ENCODE data around the gene TMEM109. TPM values are rescaled to one million over a fixed set of nuclear protein-coding genes. Genes with fewer than 3 reads are reported as not detected.

The TMEM109 gene
- total RNA-seq, 4 donors from 2014 or later: 79.6 to 150 (median 88.7) TPM

DNA sequence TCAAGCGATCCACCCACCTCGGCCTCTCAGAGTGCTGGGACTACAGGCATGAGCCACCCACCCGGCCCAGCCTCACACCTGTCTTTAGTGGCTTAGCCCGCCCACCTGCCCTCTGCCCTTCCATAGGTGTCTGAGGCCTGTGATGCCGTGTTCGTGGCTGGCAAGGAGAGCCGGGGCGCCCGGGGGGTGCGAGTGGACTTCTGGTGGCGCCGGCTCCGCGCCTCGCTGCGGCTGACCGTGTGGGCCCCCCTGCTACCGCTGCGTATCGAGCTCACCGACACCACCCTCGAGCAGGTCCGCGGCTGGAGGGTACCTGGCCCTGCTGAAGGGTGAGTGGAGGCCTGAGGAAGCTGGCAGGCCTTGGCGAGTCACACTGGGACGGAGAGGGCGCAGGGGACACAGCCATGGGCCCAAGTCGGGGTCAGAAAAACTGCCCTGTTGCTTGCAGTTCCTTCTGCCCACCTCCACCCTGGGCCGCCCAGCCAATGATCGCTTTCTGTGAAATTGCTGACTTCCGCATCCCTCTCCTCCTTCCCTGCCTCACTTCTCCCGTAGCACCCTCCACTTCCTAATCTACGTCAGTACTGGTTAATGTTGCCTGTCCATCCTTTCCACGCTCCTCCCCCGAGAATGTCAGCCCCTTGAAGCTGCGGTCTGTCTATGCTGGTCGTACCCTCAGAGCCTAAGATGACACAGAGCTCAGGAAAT lies 19.6 kb downstream of the TMEM109 start:
- ATAC-seq (ENCODE audit: low FRiP score) (no peak), DNase-seq (ENCODE audit: low spot score) (no peak)
- TF ChIP-seq, protein P1, sequence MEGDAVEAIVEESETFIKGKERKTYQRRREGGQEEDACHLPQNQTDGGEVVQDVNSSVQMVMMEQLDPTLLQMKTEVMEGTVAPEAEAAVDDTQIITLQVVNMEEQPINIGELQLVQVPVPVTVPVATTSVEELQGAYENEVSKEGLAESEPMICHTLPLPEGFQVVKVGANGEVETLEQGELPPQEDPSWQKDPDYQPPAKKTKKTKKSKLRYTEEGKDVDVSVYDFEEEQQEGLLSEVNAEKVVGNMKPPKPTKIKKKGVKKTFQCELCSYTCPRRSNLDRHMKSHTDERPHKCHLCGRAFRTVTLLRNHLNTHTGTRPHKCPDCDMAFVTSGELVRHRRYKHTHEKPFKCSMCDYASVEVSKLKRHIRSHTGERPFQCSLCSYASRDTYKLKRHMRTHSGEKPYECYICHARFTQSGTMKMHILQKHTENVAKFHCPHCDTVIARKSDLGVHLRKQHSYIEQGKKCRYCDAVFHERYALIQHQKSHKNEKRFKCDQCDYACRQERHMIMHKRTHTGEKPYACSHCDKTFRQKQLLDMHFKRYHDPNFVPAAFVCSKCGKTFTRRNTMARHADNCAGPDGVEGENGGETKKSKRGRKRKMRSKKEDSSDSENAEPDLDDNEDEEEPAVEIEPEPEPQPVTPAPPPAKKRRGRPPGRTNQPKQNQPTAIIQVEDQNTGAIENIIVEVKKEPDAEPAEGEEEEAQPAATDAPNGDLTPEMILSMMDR (IDR thresholded peaks at IDR 0.05): no peak

DNA sequence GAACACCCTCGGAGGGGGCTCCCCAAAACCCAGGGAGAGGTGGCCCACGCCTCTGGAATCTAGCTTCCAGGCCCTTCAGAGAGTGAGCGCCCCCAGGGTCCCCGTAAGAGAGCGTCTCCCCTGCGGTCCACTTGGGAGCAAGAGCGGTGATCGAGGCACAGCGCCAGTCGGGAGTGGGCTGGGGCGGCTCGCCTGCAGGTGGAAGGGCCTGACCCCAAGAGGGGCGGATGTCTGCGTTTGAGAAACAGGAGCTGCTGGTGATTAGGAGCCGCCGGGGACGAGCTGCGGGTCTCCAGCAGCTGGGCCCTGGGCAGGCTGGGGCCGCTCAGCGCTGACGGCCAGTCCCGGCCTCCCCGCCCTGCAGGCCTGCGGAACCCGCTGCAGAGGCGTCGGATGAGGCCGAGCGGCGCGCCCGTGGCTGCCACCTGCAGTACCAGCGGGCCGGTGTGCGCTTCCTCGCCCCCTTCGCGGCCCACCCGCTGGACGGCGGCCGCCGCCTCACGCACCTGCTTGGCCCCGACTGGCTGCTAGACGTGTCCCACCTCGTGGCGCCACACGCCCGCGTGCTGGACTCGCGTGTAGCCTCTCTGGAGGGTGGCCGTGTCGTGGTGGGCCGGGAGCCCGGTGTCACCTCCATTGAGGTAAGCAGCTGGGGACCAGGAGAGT lies 20.3 kb downstream of the TMEM109 start:
- DNase-seq (ENCODE audit: low spot score): no peak
- ATAC-seq (ENCODE audit: low FRiP score): no peak
- TF ChIP-seq, protein P1 (IDR thresholded peaks at IDR 0.05): no peak

DNA sequence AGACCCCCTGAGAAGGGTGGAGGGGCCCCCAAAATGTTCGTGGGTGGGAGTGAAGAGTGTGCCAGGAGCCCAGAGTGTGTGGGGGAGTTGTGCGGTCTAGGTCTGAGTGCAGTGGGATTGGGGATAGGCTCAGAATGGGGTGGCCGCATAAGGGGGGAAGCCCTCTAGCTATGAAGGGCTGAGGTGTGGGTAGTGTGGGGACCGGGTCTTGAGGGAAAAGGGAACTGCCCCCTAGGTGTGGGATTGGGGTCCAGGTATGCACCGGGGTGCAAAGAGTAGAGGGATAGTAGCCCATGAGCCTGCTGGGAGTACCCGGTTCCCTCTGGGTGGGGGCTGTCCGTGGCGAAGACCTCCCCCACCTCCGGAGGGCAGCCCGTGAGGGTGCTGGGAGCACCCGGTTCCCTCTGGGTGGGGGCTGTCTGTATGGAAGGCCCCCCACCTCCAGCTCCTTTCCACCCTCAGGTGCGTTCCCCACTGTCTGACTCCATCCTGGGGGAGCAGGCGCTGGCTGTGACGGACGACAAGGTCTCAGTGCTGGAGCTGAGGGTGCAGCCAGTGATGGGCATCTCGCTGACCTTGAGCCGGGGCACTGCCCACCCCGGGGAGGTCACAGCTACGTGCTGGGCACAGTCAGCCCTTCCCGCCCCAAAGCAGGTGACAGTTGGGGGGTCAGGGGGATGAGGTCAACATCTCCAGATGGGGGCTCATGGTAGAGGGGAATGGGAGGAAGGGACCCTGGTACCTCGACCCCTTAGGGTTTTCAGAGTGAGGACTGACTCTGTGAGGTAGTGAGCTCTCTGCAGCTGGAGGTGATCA lies 21.0 kb downstream of the TMEM109 start:
- ATAC-seq (ENCODE audit: low FRiP score) (no peak), DNase-seq (ENCODE audit: low spot score) (no peak)
- TF ChIP-seq, protein P1 (IDR thresholded peaks at IDR 0.05): no peak

DNA sequence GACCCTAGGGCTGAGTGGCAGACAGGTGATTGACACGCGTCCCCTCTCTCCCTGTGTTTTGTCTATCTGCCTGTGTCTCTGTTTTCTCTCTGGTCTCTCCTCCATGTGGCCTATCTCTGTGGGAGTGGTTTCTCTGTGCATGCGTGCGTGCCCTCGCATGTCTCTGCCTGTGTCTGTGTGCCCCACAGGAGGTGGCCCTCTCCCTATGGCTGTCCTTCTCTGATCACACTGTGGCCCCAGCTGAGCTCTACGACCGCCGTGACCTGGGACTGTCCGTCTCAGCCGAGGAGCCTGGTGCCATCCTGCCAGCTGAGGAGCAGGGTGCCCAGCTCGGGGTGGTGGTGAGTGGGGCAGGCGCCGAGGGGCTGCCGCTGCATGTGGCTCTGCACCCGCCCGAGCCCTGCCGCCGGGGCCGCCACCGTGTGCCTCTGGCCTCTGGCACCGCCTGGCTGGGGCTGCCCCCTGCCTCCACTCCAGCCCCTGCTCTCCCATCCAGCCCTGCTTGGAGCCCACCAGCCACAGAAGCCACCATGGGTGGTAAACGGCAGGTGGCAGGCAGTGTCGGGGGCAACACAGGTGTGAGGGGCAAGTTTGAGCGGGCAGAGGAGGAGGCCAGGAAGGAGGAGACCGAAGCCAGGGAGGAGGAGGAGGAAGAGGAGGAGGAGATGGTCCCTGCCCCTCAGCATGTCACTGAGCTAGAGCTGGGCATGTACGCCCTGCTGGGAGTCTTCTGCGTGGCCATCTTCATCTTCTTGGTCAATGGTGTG lies 21.9 kb downstream of the TMEM109 start:
- TF ChIP-seq, protein P1 (IDR thresholded peaks at IDR 0.05): no peak
- no peak for DNase-seq (ENCODE audit: low spot score)
- ATAC-seq (ENCODE audit: low FRiP score): no peak

DNA sequence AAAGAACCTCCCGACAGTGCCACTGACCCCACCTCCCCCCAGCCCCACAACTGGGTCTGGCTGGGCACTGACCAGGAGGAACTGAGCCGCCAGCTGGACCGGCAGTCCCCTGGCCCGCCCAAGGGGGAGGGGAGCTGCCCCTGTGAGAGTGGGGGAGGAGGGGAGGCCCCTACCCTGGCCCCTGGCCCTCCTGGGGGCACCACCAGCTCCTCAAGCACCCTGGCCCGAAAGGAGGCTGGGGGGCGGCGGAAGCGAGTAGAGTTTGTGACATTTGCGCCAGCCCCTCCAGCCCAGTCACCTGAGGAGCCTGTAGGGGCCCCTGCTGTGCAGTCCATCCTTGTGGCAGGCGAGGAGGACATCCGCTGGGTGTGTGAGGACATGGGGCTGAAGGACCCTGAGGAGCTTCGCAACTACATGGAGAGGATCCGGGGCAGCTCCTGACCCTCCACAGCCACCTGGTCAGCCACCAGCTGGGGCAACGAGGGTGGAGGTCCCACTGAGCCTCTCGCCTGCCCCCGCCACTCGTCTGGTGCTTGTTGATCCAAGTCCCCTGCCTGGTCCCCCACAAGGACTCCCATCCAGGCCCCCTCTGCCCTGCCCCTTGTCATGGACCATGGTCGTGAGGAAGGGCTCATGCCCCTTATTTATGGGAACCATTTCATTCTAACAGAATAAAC lies 22.6 kb downstream of the TMEM109 start:
- ATAC-seq (ENCODE audit: low FRiP score) (no peak), DNase-seq (ENCODE audit: low spot score) (no peak)
- TF ChIP-seq, protein P1 (IDR thresholded peaks at IDR 0.05): no peak

DNA sequence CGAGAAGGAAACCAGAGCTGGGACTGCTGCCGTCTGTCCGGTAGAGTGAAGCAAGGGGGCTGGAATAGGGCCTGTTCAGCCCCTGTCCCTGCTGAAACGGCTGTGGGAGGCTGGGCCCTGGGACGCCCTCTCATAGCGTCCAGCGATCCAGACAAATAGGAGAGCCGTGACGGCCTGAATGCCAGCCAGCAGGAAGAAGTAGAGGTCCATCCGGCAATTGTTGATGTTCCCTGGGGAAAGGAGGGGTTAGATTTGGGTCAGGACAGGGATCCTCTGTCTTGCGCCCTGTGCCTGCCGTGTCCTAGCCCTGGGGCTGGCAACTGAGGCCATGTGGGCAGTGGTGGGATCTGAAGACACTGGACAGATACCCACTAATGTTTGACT lies 23.2 kb downstream of the TMEM109 start:
- TF ChIP-seq, protein P1 (IDR thresholded peaks at IDR 0.05): no peak
- DNase-seq (ENCODE audit: low spot score): no peak
- no peak for ATAC-seq (ENCODE audit: low FRiP score)
